CD4-positive, alpha-beta T cell (primary cell): ENCODE measurements around the gene KRTAP5-2. TPM values are rescaled to one million over a fixed set of nuclear protein-coding genes. Genes with fewer than 3 reads are reported as not detected.

Experiments
- ATAC-seq: fragments of 200-7000 bp; cut with Tn5 transposase; one replicate; pipeline ENCODE4 v1.10.0; 2022; ENCODE audit warnings: mild to moderate bottlenecking; ENCODE audit not compliant: poor library complexity
- CTCF ChIA-PET: fragments of 350-600 bp; sonication (Branson Sonifier 250); formaldehyde crosslinking; loops from one replicate; lab custom pipeline; 2021; ENCODE audit warnings: antibody characterized with exemption, inconsistent platforms; lab: Charles Lee
- POLR2A ChIA-PET: fragments of 350-600 bp; sonication (Branson Sonifier 250); formaldehyde crosslinking; loops from one replicate; lab custom pipeline; 2021; ENCODE audit warnings: antibody characterized with exemption, inconsistent platforms; lab: Charles Lee
- DNase-seq, 14 experiments: peaks; one replicate each; pipeline ENCODE4 v3.0.0-alpha.2; 2013 to 2020; ENCODE audit warnings: mixed read lengths in 2 of 14
- H3K27ac ChIP-seq, 2 donors: one replicate each; pipeline versions ENCODE4 v1.5.1 to v1.7.0; 2013; ENCODE audit warnings: low read length in 2 of 2, low read depth in 1 of 2, mild to moderate bottlenecking in 1 of 2
- H3K27me3 ChIP-seq, 2 experiments: 1 replicate in 1 of 2; 2 replicates in 1 of 2; pipeline versions ENCODE4 v1.6.1 to v1.7.0; 2013; ENCODE audit warnings: low read length in 2 of 2, control low read depth in 1 of 2, mild to moderate bottlenecking in 1 of 2, moderate library complexity in 1 of 2; ENCODE audit not compliant: insufficient read depth in 2 of 2, control insufficient read depth in 1 of 2
- H3K36me3 ChIP-seq: one replicate; pipeline ENCODE4 v1.6.1; 2013; ENCODE audit warnings: low read length, control low read depth; ENCODE audit not compliant: insufficient read depth
- H3K4me1 ChIP-seq: one replicate; pipeline ENCODE4 v1.6.1; 2013; ENCODE audit warnings: low read length, control low read depth; ENCODE audit not compliant: insufficient read depth
- H3K4me3 ChIP-seq: one replicate; pipeline ENCODE4 v1.5.1; 2013; ENCODE audit warnings: mild to moderate bottlenecking, low read length, moderate library complexity
- H3K9me3 ChIP-seq, 2 experiments: 1 replicate in 1 of 2; 2 replicates in 1 of 2; pipeline versions ENCODE4 v1.6.1 to v1.7.0; 2013; ENCODE audit warnings: low read length in 2 of 2, mild to moderate bottlenecking in 2 of 2, control low read depth in 1 of 2, moderate library complexity in 1 of 2; ENCODE audit not compliant: control insufficient read depth in 1 of 2, insufficient read depth in 1 of 2
- H3K27ac Mint-ChIP-seq: one replicate; pipeline ENCODE4 v1.8.0; 2020; ENCODE audit warnings: mixed read lengths
- H3K27me3 Mint-ChIP-seq: one replicate; pipeline ENCODE4 v1.8.0; 2021; ENCODE audit warnings: mixed read lengths
- H3K36me3 Mint-ChIP-seq: one replicate; pipeline ENCODE4 v1.8.0; 2021; ENCODE audit warnings: low read depth, mixed read lengths
- H3K4me1 Mint-ChIP-seq: one replicate; pipeline ENCODE4 v1.8.0; 2021; ENCODE audit warnings: low read depth, mixed read lengths
- H3K4me3 Mint-ChIP-seq: one replicate; pipeline ENCODE4 v1.8.0; 2020; ENCODE audit warnings: mild to moderate bottlenecking, mixed read lengths
- H3K9me3 Mint-ChIP-seq: one replicate; pipeline ENCODE4 v1.8.0; 2020; ENCODE audit warnings: mixed read lengths
- CTCF ChIP-seq: fragments of 200-600 bp; IDR thresholded peaks from one replicate; pipeline ENCODE4 v1.8.0; 2022; ENCODE audit warnings: antibody characterized with exemption, mild to moderate bottlenecking
- intact Hi-C, 2 experiments: fragments of 100-400 bp; cut with DNase I in 1 of 2; cut with micrococcal nuclease in 1 of 2; formaldehyde crosslinking; loops; one replicate each; pipeline versions ENCODE4 v1.15.1 to v1.9.0; 2023 to 2025; cut with DNase I, micrococcal nuclease
- total RNA-seq, 174 experiments: library from RNA in 2 of 174; stranded (reverse) in 2 of 174; gene quantifications; one replicate each; pipeline ENCODE4 v1.2.3 and lab custom pipeline; 2021 to 2026

The KRTAP5-2 gene
- total RNA-seq, 2 experiments from 2014 or later: not detected

GRCh38 chr11:1644601-1645356, 46.7 kb upstream of the KRTAP5-2 start:
- peaks cover 0 to 5% of the 10 kb centered on the region in 2 experiments for H3K27me3 ChIP-seq
- Mint-ChIP-seq H3K36me3 (no peaks in the 10 kb centered on the region), H3K4me3 (no peak overlapping the region)

GRCh38 chr11:1643146-1643690, 45.1 kb upstream of the KRTAP5-2 start:
- H3K4me3 Mint-ChIP-seq: no peak overlapping the region

More at GRCh38 chr11:1644601-1645356, 46.7 kb upstream of the KRTAP5-2 start:
- H3K9me3 ChIP-seq: peaks cover 0 to 6% of the 10 kb centered on the region in 2 experiments
- peaks cover 18% of the 10 kb centered on the region for H3K27me3 Mint-ChIP-seq
- H3K27ac Mint-ChIP-seq: no peak overlapping the region
- ChIA-PET CTCF (no interaction called here), POLR2A (no interaction called here)
- H3K36me3 ChIP-seq: no peaks in the 10 kb centered on the region
- H3K4me1 ChIP-seq: peaks cover 6% of the 10 kb centered on the region
- intact Hi-C loops: no loop called here
- DNase-seq (no peak), ATAC-seq (no peak)
- no peak overlapping the region for H3K4me3 ChIP-seq
- H3K9me3 Mint-ChIP-seq: no peaks in the 10 kb centered on the region
- H3K4me1 Mint-ChIP-seq: no peaks in the 10 kb centered on the region
- no peak for TF ChIP-seq CTCF
- no peak overlapping the region for H3K27ac ChIP-seq

More at GRCh38 chr11:1643146-1643690, 45.1 kb upstream of the KRTAP5-2 start:
- ATAC-seq (no peak), DNase-seq (no peak)
- Mint-ChIP-seq H3K27me3 (peaks cover 23% of the 10 kb centered on the region), H3K36me3 (no peaks in the 10 kb centered on the region), H3K27ac (no peak overlapping the region), H3K9me3 (no peaks in the 10 kb centered on the region), H3K4me1 (no peaks in the 10 kb centered on the region)
- Histone ChIP-seq H3K36me3 (no peaks in the 10 kb centered on the region), H3K27me3 (peaks cover 0 to 5% of the 10 kb centered on the region in 2 experiments), H3K4me1 (peaks cover 6% of the 10 kb centered on the region), H3K4me3 (no peak overlapping the region), H3K27ac (no peak overlapping the region), H3K9me3 (peaks cover 0 to 6% of the 10 kb centered on the region in 2 experiments)
- CTCF ChIA-PET: interaction anchor here (1.2 kb wide), 1 partner anchor 9 kb away, joined by 4 read pairs; no protein-coding TSS in a partner anchor
- no peak for TF ChIP-seq CTCF
- POLR2A ChIA-PET: no interaction called here
- intact Hi-C loops: no loop called here
